BJ (cell line): ENCODE data around the gene TMEM151B. TPM values are rescaled to one million over a fixed set of nuclear protein-coding genes. Genes with fewer than 3 reads are reported as not detected.
"Not testable (repeated sequence)": the region's sequence is repeated elsewhere in the genome, so short reads cannot be mapped to it uniquely, and the experiment has no call there.

Experiments used
- CTCF ChIA-PET: fragments of 350-600 bp; formaldehyde crosslinking; extraction: SDS; loops from one replicate; lab custom pipeline; 2021; ENCODE audit warnings: antibody characterized with exemption, inconsistent platforms; lab: Yijun Ruan, JAX
- POLR2A ChIA-PET: fragments of 300-600 bp; sonication (Branson Sonifier 250); formaldehyde crosslinking; extraction: SDS; loops from one replicate; lab custom pipeline; 2021; ENCODE audit warnings: antibody characterized with exemption; lab: Charles Lee
- DNase-seq: peaks from one replicate; pipeline ENCODE4 v3.0.0-alpha.2; 2011; ENCODE audit warnings: low read depth
- H3K27me3 ChIP-seq: 2 replicates; pipeline ENCODE4 v1.6.0; 2011; ENCODE audit warnings: low read length; ENCODE audit not compliant: control insufficient read depth, insufficient read depth
- H3K36me3 ChIP-seq: 2 replicates; pipeline ENCODE4 v1.5.1; 2011; ENCODE audit warnings: low read length; ENCODE audit not compliant: control insufficient read depth, insufficient read depth
- H3K4me3 ChIP-seq: 2 replicates; pipeline ENCODE4 v1.5.1; 2011; ENCODE audit warnings: low read depth, mild to moderate bottlenecking, control low read depth, low read length
- CTCF ChIP-seq: IDR thresholded peaks from 2 replicates; pipeline ENCODE4 v1.5.1; 2011; ENCODE audit warnings: low read depth, mild to moderate bottlenecking, control low read depth, inconsistent platforms, low read length, moderate library complexity; ENCODE audit not compliant: insufficient read depth
- polyA plus RNA-seq: library from polyadenylated mRNA; depleted of rRNA; stranded (reverse); fragments of >200 nt; gene quantifications from 2 replicates; pipeline ENCODE4 v1.2.3, GENCODE V29; 2011

Gene TMEM151B
- polyA plus RNA-seq, 1 experiment: not detected

DNA sequence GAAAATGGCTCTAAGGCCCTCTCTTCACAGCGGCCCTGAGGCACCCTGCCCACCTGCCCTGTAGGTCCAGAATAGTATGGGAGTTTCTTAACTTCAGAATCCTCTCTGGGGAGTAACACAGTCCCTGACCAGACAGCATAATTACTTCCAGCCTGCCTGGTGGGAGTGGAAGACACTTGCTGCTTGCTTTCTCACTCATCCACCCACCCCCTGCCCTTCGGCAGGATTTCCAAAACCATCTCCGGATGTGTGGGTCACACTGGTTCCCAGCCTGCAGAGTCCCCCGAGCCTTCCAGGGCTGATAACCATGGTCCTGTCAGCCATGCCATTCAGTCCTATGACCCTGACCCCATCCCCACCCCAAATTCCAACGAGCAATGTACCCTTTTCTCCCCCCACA lies 41.4 kb upstream of the TMEM151B start:
- POLR2A ChIA-PET: no interaction called here
- Histone ChIP-seq H3K36me3 (no peaks in the 10 kb centered on the region; the same call in 1 of the 2 replicates), H3K27me3 (no peaks in the 10 kb centered on the region), H3K4me3 (no peak overlapping the region)
- no peak for DNase-seq
- TF ChIP-seq CTCF: no peak
- CTCF ChIA-PET: interaction anchor here (1.5 kb wide), 1 partner anchor 56 kb away, joined by 6 read pairs; no protein-coding TSS in a partner anchor

DNA sequence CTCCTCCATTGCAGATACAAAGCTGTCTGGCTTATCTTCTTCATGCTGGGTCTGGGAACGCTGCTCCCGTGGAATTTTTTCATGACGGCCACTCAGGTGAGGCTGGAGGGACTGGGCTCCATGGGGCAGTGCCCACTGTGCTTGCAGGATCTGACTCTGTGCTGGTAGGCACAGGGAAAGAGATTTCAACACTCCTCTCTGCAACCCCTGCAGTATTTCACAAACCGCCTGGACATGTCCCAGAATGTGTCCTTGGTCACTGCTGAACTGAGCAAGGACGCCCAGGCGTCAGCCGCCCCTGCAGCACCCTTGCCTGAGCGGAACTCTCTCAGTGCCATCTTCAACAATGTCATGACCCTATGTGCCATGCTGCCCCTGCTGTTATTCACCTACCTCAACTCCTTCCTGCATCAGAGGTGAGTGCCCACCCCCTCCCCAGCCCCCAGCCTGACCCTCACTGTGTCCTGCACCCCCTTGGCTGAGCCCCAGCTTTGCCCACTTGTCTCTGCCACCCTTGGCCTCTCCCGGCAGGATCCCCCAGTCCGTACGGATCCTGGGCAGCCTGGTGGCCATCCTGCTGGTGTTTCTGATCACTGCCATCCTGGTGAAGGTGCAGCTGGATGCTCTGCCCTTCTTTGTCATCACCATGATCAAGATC lies 40.7 kb upstream of the TMEM151B start:
- no peak for DNase-seq
- CTCF ChIA-PET: interaction anchor here (1.3 kb wide), 1 partner anchor 25 kb away, joined by 5 read pairs; no protein-coding TSS in a partner anchor
- Histone ChIP-seq H3K27me3 (no peaks in the 10 kb centered on the region), H3K36me3 (no peaks in the 10 kb centered on the region; the same call in 1 of the 2 replicates), H3K4me3 (no peak overlapping the region)
- no peak for TF ChIP-seq CTCF
- POLR2A ChIA-PET: no interaction called here

DNA sequence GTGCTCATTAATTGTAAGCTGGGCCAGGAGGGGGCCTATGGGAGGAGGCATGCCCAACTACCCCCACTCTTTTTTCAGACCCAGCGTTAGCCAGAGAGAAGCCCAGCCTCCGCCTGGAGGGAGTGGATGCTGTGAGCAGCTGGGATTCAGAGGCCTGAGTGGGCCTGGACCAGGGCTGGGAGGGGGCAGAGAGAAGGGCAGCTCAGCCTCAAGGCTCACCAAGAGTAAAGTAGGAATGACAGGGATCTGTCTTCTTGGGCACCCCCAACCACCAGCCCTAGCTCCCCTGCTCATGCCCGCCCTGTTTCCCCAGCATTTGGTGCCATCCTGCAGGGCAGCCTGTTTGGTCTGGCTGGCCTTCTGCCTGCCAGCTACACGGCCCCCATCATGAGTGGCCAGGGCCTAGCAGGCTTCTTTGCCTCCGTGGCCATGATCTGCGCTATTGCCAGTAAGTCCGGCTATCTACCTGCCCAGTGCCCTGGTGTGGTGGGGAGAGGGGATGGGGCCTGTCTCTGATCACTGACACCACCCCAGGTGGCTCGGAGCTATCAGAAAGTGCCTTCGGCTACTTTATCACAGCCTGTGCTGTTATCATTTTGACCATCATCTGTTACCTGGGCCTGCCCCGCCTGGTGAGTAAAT lies 40.1 kb upstream of the TMEM151B start:
- POLR2A ChIA-PET: no interaction called here
- no peak for DNase-seq

DNA sequence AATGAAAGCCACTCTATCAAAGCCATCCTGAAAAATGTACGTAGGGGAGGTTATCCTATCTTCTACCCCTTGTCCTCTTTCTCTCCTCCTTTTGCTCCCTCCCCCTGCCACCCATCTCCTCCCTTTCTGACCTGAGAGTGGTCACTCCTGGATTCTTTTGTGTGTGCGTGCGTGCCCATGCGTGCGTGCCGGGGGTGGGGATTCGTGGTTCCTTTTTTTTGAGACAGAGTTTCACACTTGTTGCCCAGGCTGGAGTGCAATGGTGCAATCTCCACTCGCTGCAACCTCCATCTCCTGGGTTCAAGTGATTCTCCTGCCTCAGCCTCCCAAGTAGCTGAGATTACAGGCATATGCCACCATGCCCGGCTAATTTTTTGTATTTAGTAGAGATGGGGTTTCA lies 38.8 kb upstream of the TMEM151B start:
- H3K4me3 ChIP-seq, H3K36me3 ChIP-seq, POLR2A ChIA-PET, H3K27me3 ChIP-seq, DNase-seq: not testable (repeated sequence)
- CTCF ChIA-PET: interaction anchor here (1.4 kb wide), 1 partner anchor 10 kb away, joined by 4 read pairs; no protein-coding TSS in a partner anchor

More for the DNA sequence above, 40.1 kb upstream of the TMEM151B start:
- CTCF ChIA-PET: interaction anchor here (0.7 to 1.4 kb wide), 3 partner anchors 9 to 55 kb away, joined by 4 to 5 read pairs (median 4); no protein-coding TSS in a partner anchor
- TF ChIP-seq CTCF: no peak
- H3K36me3 ChIP-seq: no peaks in the 10 kb centered on the region; the same call in 1 of the 2 replicates
- H3K4me3 ChIP-seq: no peak overlapping the region
- H3K27me3 ChIP-seq: no peaks in the 10 kb centered on the region

- ChIA-PET POLR2A (no interaction called here), CTCF (interaction anchor here (0.8 to 6.8 kb wide), 7 partner anchors 11 to 136 kb away, joined by 3 to 89 read pairs (median 7); partner anchors contain the start of genes HSP90AB1 and SLC29A1)
- TF ChIP-seq CTCF: no peak
These were observed 37.3 kb upstream of the TMEM151B start for GRCh38 chr6:44232676-44233566.

More at GRCh38 chr6:44232676-44233566, 37.3 kb upstream of the TMEM151B start:
- no peak for DNase-seq
- Histone ChIP-seq H3K4me3 (no peak overlapping the region), H3K27me3 (no peaks in the 10 kb centered on the region), H3K36me3 (no peaks in the 10 kb centered on the region; the same call in 1 of the 2 replicates)
